ENCODE measurements around the gene DDIT3. TPM values are rescaled to one million over a fixed set of nuclear protein-coding genes. Genes with fewer than 3 reads are reported as not detected.

Gene DDIT3
- total and polyA plus RNA-seq, 2 of the 13 experiments (the other 11 are each of a cell fraction or from before 2014, with no cell fraction given): 27.5 to 48.7 TPM

GRCh38 chr12:57528176-57528575 lies 7.9 kb upstream of the DDIT3 start:
- 94% methylated on average over 12 of the region's 12 CpGs for WGBS (ENCODE audit: low lambda C conversion rate)
- Histone ChIP-seq H3K4me3 (replicated peaks in 1 of 3; ENCODE audit: insufficient read depth in 1 of 3, low read depth in 2 of 3, low read length in 3 of 3) (no peak overlapping the region), H3K9ac (ENCODE audit: insufficient read depth, low read depth, low read length) (no peak overlapping the region), H3K4me2 (ENCODE audit: low read depth, low read length) (no peak overlapping the region), H3K79me2 (ENCODE audit: insufficient read depth, low read length) (peaks cover 13% of the 10 kb centered on the region), H3K9me3 (ENCODE audit: low read length) (no peaks in the 10 kb centered on the region), H3K27ac (ENCODE audit: extremely low read length, insufficient read depth, low read length) (no peak overlapping the region), H4K20me1 (ENCODE audit: insufficient read depth, low read length) (no peaks in the 10 kb centered on the region), H3K36me3 (replicated peaks in 1 of 2; ENCODE audit: control insufficient read depth in 1 of 2, insufficient read depth in 2 of 2, low read length in 2 of 2) (peaks cover 29 to 81% of the 10 kb centered on the region in 2 experiments), H3K4me1 (ENCODE audit: insufficient read depth, low read length) (peaks cover 17% of the 10 kb centered on the region), H2AFZ (ENCODE audit: low read length) (no peak overlapping the region), H3K27me3 (ENCODE audit: control insufficient read depth in 1 of 2, insufficient read depth in 2 of 2, low read length in 2 of 2) (no peaks in the 10 kb centered on the region; a peak in 1 of 5 replicates)
- ChIA-PET POLR2A (interaction anchor here (0.9 to 1.3 kb wide), 3 partner anchors 8 to 11 kb away, joined by 3 to 4 read pairs (median 3); partner anchors contain the start of gene DDIT3), CTCF (ENCODE audit: low intra/inter-chr PET ratio, low total read pairs) (no interaction called here)
- no peak for DNase-seq (ENCODE audit: low spot score)
- in situ Hi-C loops (cut with HindIII; ENCODE audit: extremely low pct_ligation_motif_present, low pct_unique_long_range_greater_than_20kb): no loop called here
- FAIRE-seq: no peak
- TF ChIP-seq DNMT1 (CRISPR knock-in tag; IDR thresholded peaks at IDR 0.05) (no peak), RBFOX2 (IDR thresholded peaks at IDR 0.05; ENCODE audit: low read depth, low read length) (peak; percentile 49; the same call in 1 of the 2 replicates)
- intact Hi-C loops (cut with micrococcal nuclease; ENCODE audit: unreplicated experiment): no loop called here
- no TSS peak for BruUV-seq (replicated peaks)
- no peak for ATAC-seq

DNA sequence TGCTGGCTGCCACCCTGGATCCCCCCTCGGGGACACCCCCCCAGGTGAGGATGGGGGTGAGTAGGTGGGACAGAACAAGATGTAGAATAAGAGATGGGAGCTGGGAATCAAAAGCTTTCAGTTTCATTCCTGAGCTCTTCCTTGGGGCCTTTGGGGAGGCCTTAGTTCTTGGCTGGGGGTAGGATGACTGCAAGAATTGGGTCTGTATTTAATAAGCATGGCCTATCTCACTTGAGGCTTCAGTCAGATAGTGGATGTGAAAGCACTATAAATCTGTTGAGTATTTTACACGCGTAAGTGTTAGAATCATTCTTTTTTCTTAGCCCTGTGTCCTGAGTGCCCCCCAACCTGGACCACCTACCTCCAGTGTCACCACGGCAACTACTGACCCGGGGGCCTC lies 6.9 kb upstream of the DDIT3 start:
- TF ChIP-seq POLR2AphosphoS5 (IDR thresholded peaks at IDR 0.05; ENCODE audit: low read depth, low read length) (0 out of 2 replicates have a peak, but pooled peaks have one; percentile 0), FOXK2 (IDR thresholded peaks at IDR 0.05) (no peak), ZNF772 (CRISPR knock-in tag; IDR thresholded peaks at IDR 0.05) (no peak), ZC3H13 (CRISPR knock-in tag; IDR thresholded peaks at IDR 0.05) (no peak), HBP1 (CRISPR knock-in tag; IDR thresholded peaks at IDR 0.05; ENCODE audit: low read depth) (no peak)
- TF ChIP-seq, protein P1, sequence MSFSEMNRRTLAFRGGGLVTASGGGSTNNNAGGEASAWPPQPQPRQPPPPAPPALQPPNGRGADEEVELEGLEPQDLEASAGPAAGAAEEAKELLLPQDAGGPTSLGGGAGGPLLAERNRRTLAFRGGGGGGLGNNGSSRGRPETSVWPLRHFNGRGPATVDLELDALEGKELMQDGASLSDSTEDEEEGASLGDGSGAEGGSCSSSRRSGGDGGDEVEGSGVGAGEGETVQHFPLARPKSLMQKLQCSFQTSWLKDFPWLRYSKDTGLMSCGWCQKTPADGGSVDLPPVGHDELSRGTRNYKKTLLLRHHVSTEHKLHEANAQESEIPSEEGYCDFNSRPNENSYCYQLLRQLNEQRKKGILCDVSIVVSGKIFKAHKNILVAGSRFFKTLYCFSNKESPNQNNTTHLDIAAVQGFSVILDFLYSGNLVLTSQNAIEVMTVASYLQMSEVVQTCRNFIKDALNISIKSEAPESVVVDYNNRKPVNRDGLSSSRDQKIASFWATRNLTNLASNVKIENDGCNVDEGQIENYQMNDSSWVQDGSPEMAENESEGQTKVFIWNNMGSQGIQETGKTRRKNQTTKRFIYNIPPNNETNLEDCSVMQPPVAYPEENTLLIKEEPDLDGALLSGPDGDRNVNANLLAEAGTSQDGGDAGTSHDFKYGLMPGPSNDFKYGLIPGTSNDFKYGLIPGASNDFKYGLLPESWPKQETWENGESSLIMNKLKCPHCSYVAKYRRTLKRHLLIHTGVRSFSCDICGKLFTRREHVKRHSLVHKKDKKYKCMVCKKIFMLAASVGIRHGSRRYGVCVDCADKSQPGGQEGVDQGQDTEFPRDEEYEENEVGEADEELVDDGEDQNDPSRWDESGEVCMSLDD (CRISPR knock-in tag; IDR thresholded peaks at IDR 0.05; ENCODE audit: borderline replicate concordance): no peak
- H4K20me1 ChIP-seq (ENCODE audit: insufficient read depth, low read length): no peaks in the 10 kb centered on the region
- in situ Hi-C loops (cut with HindIII; ENCODE audit: extremely low pct_ligation_motif_present, low pct_unique_long_range_greater_than_20kb): no loop called here
- H3K79me2 ChIP-seq (ENCODE audit: insufficient read depth, low read length): peaks cover 15% of the 10 kb centered on the region
- intact Hi-C loops (cut with micrococcal nuclease; ENCODE audit: unreplicated experiment): no loop called here
- peaks cover 17% of the 10 kb centered on the region for H3K4me1 ChIP-seq (ENCODE audit: insufficient read depth, low read length)
- no peaks in the 10 kb centered on the region; a peak in 1 of 5 replicates for H3K27me3 ChIP-seq (ENCODE audit: control insufficient read depth in 1 of 2, insufficient read depth in 2 of 2, low read length in 2 of 2)
- no peak overlapping the region for H3K9ac ChIP-seq (ENCODE audit: insufficient read depth, low read depth, low read length)
- ATAC-seq: no peak
- no TSS peak for BruUV-seq (replicated peaks)
- H3K36me3 ChIP-seq (replicated peaks in 1 of 2; ENCODE audit: control insufficient read depth in 1 of 2, insufficient read depth in 2 of 2, low read length in 2 of 2): peaks cover 23 to 71% of the 10 kb centered on the region in 2 experiments
- H2AFZ ChIP-seq (ENCODE audit: low read length): no peak overlapping the region
- 93% methylated on average over 5 of the region's 5 CpGs for WGBS (ENCODE audit: low lambda C conversion rate)
- no peak overlapping the region for H3K4me3 ChIP-seq (replicated peaks in 1 of 3; ENCODE audit: insufficient read depth in 1 of 3, low read depth in 2 of 3, low read length in 3 of 3)
- no peak for DNase-seq (ENCODE audit: low spot score)
- no peak for FAIRE-seq
- H3K9me3 ChIP-seq (ENCODE audit: low read length): no peaks in the 10 kb centered on the region
- POLR2A ChIA-PET: interaction anchor here (0.5 to 0.6 kb wide), 2 partner anchors 25 to 841 kb away, joined by 3 to 8 read pairs; no protein-coding TSS in a partner anchor
- CTCF ChIA-PET (ENCODE audit: low intra/inter-chr PET ratio, low total read pairs): no interaction called here
- H3K27ac ChIP-seq (ENCODE audit: extremely low read length, insufficient read depth, low read length): no peak overlapping the region
- no peak overlapping the region for H3K4me2 ChIP-seq (ENCODE audit: low read depth, low read length)

All from HepG2 (cell line).